Prostate gland (tissue), 2 donors: Measurements from ENCODE around the gene EME2. TPM values are rescaled to one million over a fixed set of nuclear protein-coding genes. Genes with fewer than 3 reads are reported as not detected.
"Not testable (repeated sequence)": the region's sequence is repeated elsewhere in the genome, so short reads cannot be mapped to it uniquely, and the experiment has no call there.

Experiments
- DNase-seq: peaks from one replicate; pipeline ENCODE4 v3.0.0-alpha.2; 2019; ENCODE audit warnings: low spot score
- H3K27ac ChIP-seq, 2 donors: fragments of 200-600 bp; sonication (generic); 2 replicates each; pipeline ENCODE4 v1.5.1; 2017 to 2019
- H3K27me3 ChIP-seq: fragments of 200-600 bp; sonication (generic); replicated peaks from 2 replicates; pipeline ENCODE4 v1.5.1; 2019; ENCODE audit not compliant: insufficient read depth
- H3K36me3 ChIP-seq, 2 donors: fragments of 200-600 bp; sonication (generic); 1 replicate in 1 of 2; 2 replicates in 1 of 2; pipeline versions ENCODE4 v1.5.1 to v1.8.1; 2017 to 2019
- H3K4me1 ChIP-seq: fragments of 200-600 bp; sonication (generic); replicated peaks from 2 replicates; pipeline ENCODE4 v1.5.1; 2019
- H3K4me3 ChIP-seq, 2 donors: fragments of 200-600 bp; sonication (generic); 2 replicates each; pipeline ENCODE4 v1.5.1; 2017 to 2019
- H3K9me3 ChIP-seq: fragments of 200-600 bp; sonication (generic); 2 replicates; pipeline ENCODE4 v1.5.1; 2017
- CTCF ChIP-seq, 4 experiments: fragments of 200-600 bp in 2 of 4; fragments of 450-650 bp in 2 of 4; sonication (generic) in 2 of 4; IDR thresholded peaks; 1 replicate in 3 of 4; 2 replicates in 1 of 4; pipeline ENCODE4 v1.5.1; 2016 to 2019; ENCODE audit warnings: antibody characterized with exemption in 4 of 4, mild to moderate bottlenecking in 2 of 4, moderate library complexity in 2 of 4
- POLR2A ChIP-seq: fragments of 450-650 bp; IDR thresholded peaks from one replicate; pipeline ENCODE4 v1.6.1; 2016; ENCODE audit warnings: antibody characterized with exemption, mild to moderate bottlenecking
- POLR2AphosphoS5 ChIP-seq: sonication (generic); formaldehyde crosslinking; IDR thresholded peaks from one replicate; pipeline ENCODE4 v1.6.1; 2017; ENCODE audit warnings: antibody characterized with exemption
- WGBS: methylation state at CpG from one replicate; pipeline ENCODE4 v1.1.5; 2018; 5-methylcytosine and 5-hydroxymethylcytosine counted together
- intact Hi-C: fragments of 100-400 bp; cut with DNase I; formaldehyde crosslinking; loops from one replicate; pipeline ENCODE4 v1.14.2; 2022
- total RNA-seq, 2 donors: library from RNA; depleted of rRNA; stranded (reverse); fragments of >200 nt; gene quantifications; one replicate each; pipeline ENCODE4 v1.1.0, GENCODE V29; 2016

The EME2 gene
- total RNA-seq, 2 donors from 2014 or later: 18.3 to 53.9 TPM

- TF ChIP-seq CTCF (IDR thresholded peaks at IDR 0.05): no peak
- Histone ChIP-seq H3K36me3 (peaks cover 0 to 33% of the 10 kb centered on the region in 2 donors), H3K27me3 (no peaks in the 10 kb centered on the region), H3K9me3 (no peaks in the 10 kb centered on the region), H3K4me1 (no peaks in the 10 kb centered on the region), H3K4me3 (no peak overlapping the region), H3K27ac (no peak overlapping the region)
- DNase-seq: no peak
- 82% methylated on average over 14 of the region's 14 CpGs for WGBS
- intact Hi-C loops: no loop called here
Measured at GRCh38 chr16:1732071-1732470, 40.5 kb upstream of the EME2 start.

DNA sequence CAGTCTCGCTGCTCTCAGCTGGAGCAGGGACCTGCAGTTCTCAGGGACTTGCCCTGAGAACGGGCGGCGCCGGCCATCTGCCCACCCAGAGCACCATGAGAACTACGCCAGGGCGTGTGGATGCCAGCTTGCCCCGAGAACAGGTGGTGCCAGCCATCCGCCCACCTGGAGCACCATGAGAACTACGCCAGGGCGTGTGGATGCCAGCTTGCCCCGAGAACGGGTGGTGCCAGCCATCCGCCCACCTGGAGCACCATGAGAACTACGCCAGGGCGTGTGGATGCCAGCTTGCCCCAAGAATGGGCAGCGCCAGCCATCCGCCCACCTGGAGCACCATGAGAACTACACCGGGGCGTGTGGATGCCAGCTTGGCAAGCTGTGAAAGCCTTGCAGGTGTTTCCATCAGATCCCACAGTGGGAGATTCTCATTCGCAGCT is 40.0 kb upstream of the EME2 start:
- H3K4me1 ChIP-seq, intact Hi-C loops, H3K4me3 ChIP-seq, H3K27ac ChIP-seq, H3K27me3 ChIP-seq, DNase-seq, H3K9me3 ChIP-seq: not testable (repeated sequence)
- WGBS: 74% methylated on average over 21 of the region's 21 CpGs
- peaks cover 0 to 30% of the 10 kb centered on the region in 2 donors for H3K36me3 ChIP-seq

DNA sequence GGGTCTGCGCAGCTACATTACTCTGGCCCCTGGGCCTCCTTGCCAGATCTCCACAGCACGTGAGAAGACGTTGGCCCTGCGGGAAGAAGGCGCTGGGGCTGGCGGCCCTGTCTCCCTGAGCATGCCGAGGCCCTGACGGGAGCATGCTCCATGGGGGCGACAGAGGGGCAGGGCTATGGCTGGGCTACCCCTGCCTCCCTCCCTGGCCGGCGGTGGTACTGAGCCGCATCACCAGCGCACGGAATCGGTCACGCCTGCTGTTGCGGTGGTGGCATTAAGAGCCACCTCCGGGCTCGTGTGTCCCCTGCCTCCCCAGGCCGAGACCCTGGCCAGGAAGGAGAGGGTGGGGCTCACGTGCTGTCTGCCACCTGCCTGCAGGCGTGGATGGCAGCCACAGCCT is 38.5 kb upstream of the EME2 start:
- intact Hi-C loops: no loop called here
- Histone ChIP-seq H3K36me3 (peaks cover 0 to 16% of the 10 kb centered on the region in 2 donors), H3K27me3 (no peaks in the 10 kb centered on the region), H3K9me3 (no peaks in the 10 kb centered on the region), H3K27ac (no peak overlapping the region), H3K4me1 (no peaks in the 10 kb centered on the region), H3K4me3 (no peak overlapping the region)
- TF ChIP-seq POLR2AphosphoS5 (no peak), CTCF (IDR thresholded peaks at IDR 0.05) (no peak), POLR2A (no peak)
- 83% methylated on average over 1 of the region's 22 CpGs for WGBS
- no peak for DNase-seq

- Histone ChIP-seq H3K4me3 (no peak overlapping the region), H3K27me3 (no peaks in the 10 kb centered on the region), H3K27ac (no peak overlapping the region), H3K4me1 (no peaks in the 10 kb centered on the region), H3K36me3 (peaks cover 0 to 11% of the 10 kb centered on the region in 2 donors), H3K9me3 (no peaks in the 10 kb centered on the region)
- 96% methylated on average over 21 of the region's 22 CpGs for WGBS
- intact Hi-C loops: no loop called here
- no peak for TF ChIP-seq POLR2A
- no peak for TF ChIP-seq POLR2AphosphoS5
- no peak for TF ChIP-seq CTCF (IDR thresholded peaks at IDR 0.05)
- DNase-seq: no peak
Measured at GRCh38 chr16:1734816-1735215, 37.8 kb upstream of the EME2 start.

GRCh38 chr16:1740234-1740633 is 32.4 kb upstream of the EME2 start:
- Histone ChIP-seq H3K36me3 (no peaks in the 10 kb centered on the region), H3K4me1 (no peaks in the 10 kb centered on the region), H3K9me3 (no peaks in the 10 kb centered on the region), H3K27me3 (no peaks in the 10 kb centered on the region), H3K4me3 (no peak overlapping the region), H3K27ac (no peak overlapping the region)
- intact Hi-C loops: no loop called here
- 93% methylated on average over 33 of the region's 33 CpGs for WGBS
- TF ChIP-seq POLR2AphosphoS5 (no peak), CTCF (IDR thresholded peaks at IDR 0.05) (no peak), POLR2A (no peak)
- no peak for DNase-seq
